Adipose tissue (tissue), 3 donors: Measurements from ENCODE around the gene CD177. TPM values are rescaled to one million over a fixed set of nuclear protein-coding genes. Genes with fewer than 3 reads are reported as not detected.

Source experiments
- polyA plus RNA-seq, 3 donors: library from polyadenylated mRNA; stranded (reverse); fragments of 200-250 nt; gene quantifications; one replicate each; pipeline ENCODE4 v1.2.3, GENCODE V29; 2013
- donor health status: healthy with polysubstance abuse.
- donor health status: Bipolar disorder and iron deficiency.
- donor health status: healthy.

CD177 gene
- polyA plus RNA-seq, 3 donors, result 0.14 to 13.0 (median 7.3) TPM

Other genes starting within 250 kb of the CD177 start
- gene PSG5, start 167.2 kb upstream of the CD177 start, polyA plus RNA-seq, result not detected
- under 1 TPM in 1 of 3 donors, not detected in 2; 0.09 TPM for gene PSG4, start 148.0 kb upstream of the CD177 start, polyA plus RNA-seq
- under 1 TPM in 1 of 3 donors, not detected in 2; 0.34 TPM for gene PSG9, start 84.2 kb upstream of the CD177 start, polyA plus RNA-seq
- gene TEX101, start 61.2 kb downstream of the CD177 start, polyA plus RNA-seq, result under 1 TPM in 1 of 3 donors, not detected in 2; 0.06 TPM
- 1 to 10 TPM in 2 of 3 donors, under 1 TPM in 1; 0.67 to 7.3 (median 1.0) TPM for gene LYPD3, start 111.9 kb downstream of the CD177 start, polyA plus RNA-seq
- 1 to 10 TPM; 4.6 to 9.7 (median 9.6) TPM for gene PHLDB3, start 151.1 kb downstream of the CD177 start, polyA plus RNA-seq
- 10 to 100 TPM; 43.0 to 60.7 (median 50.5) TPM for gene ETHE1, start 173.5 kb downstream of the CD177 start, polyA plus RNA-seq
- 1 to 10 TPM in 1 of 3 donors, under 1 TPM in 2; 0.53 to 1.8 (median 0.95) TPM for gene ZNF575, start 179.5 kb downstream of the CD177 start, polyA plus RNA-seq
- gene XRCC1, start 221.8 kb downstream of the CD177 start, polyA plus RNA-seq, result 10 to 100 TPM; 13.6 to 18.6 (median 14.2) TPM
- 10 to 100 TPM in 1 of 3 donors, 1 to 10 TPM in 2; 2.7 to 22.4 (median 9.6) TPM for gene PINLYP, start 222.1 kb downstream of the CD177 start, polyA plus RNA-seq
- gene IRGQ, start 242.4 kb downstream of the CD177 start, polyA plus RNA-seq, result 1 to 10 TPM; 2.5 to 4.3 (median 3.4) TPM
- gene ZNF576, start 242.9 kb downstream of the CD177 start, polyA plus RNA-seq, result 10 to 100 TPM; 10.4 to 15.4 (median 12.3) TPM